ENCODE measurements around the gene SPAG17. TPM values are rescaled to one million over a fixed set of nuclear protein-coding genes. Genes with fewer than 3 reads are reported as not detected.

SPAG17 gene
- total RNA-seq, 6 experiments from 2014 or later, result not detected

DNA sequence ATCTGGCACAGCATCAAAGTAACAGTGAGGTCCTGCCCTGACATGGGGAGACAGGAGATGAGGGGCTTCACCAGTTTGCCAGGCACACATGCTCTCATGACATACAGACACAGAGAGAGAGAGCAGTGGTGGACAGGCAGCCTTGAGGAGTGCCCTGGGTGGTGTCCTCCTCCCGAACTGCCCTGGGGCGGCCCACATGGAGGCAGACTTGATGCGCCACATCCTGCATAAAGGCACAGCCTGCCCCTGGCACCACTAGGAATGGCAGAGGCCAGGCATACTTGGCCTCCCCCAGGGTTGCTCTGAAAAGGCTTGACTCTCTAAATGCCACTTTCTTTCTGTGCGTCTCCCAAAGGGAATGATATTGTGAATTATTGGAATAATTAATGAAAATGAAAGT lies 67.5 kb downstream of the SPAG17 start:
- peaks cover 5% of the 10 kb centered on the region for H3K27me3 Mint-ChIP-seq (ENCODE audit: insufficient read depth)
- no peak overlapping the region for H3K27ac Mint-ChIP-seq
- H3K4me1 Mint-ChIP-seq (ENCODE audit: low read depth), result peaks cover 45% of the 10 kb centered on the region
- H3K9me3 Mint-ChIP-seq, result no peaks in the 10 kb centered on the region
- no peaks in the 10 kb centered on the region for H3K36me3 Mint-ChIP-seq (ENCODE audit: low read depth)
- H3K4me3 Mint-ChIP-seq, result no peak overlapping the region
- no peak for TF ChIP-seq CTCF (IDR thresholded peaks at IDR 0.05)
- no peak for DNase-seq

GRCh38 chr1:118116909-118117308 lies 68.1 kb downstream of the SPAG17 start:
- Mint-ChIP-seq H3K9me3 (no peaks in the 10 kb centered on the region), H3K4me3 (no peak overlapping the region), H3K36me3 (ENCODE audit: low read depth) (no peaks in the 10 kb centered on the region), H3K27ac (no peak overlapping the region), H3K27me3 (ENCODE audit: insufficient read depth) (peaks cover 5% of the 10 kb centered on the region), H3K4me1 (ENCODE audit: low read depth) (peaks cover 39% of the 10 kb centered on the region)
- DNase-seq, result no peak
- no peak for TF ChIP-seq CTCF (IDR thresholded peaks at IDR 0.05)

DNA sequence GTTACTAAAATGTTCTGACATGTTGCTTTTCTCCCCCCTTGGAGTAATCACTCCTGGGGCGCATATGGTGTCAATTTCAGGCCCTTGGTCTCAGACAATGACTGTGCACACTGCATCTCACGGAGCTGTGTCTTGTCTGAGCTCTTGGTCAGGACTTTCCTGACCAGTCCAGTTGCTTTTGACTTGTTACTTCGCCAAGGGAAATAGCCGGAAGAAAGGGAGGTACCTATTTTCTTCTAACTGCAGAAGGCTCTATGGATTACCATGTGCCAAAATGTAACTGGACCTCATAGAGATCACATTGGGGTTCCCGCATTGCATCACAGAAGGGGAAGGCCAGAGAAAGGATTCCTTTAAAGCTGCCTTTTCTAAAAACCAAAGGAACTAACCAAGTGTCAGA lies 68.6 kb downstream of the SPAG17 start:
- no peaks in the 10 kb centered on the region for H3K36me3 Mint-ChIP-seq (ENCODE audit: low read depth)
- no peak for TF ChIP-seq CTCF (IDR thresholded peaks at IDR 0.05)
- peaks cover 36% of the 10 kb centered on the region for H3K4me1 Mint-ChIP-seq (ENCODE audit: low read depth)
- peak; percentile 30 for DNase-seq
- H3K27me3 Mint-ChIP-seq (ENCODE audit: insufficient read depth), result peaks cover 5% of the 10 kb centered on the region
- no peaks in the 10 kb centered on the region for H3K9me3 Mint-ChIP-seq
- no peak overlapping the region for H3K27ac Mint-ChIP-seq
- H3K4me3 Mint-ChIP-seq, result no peak overlapping the region

DNA sequence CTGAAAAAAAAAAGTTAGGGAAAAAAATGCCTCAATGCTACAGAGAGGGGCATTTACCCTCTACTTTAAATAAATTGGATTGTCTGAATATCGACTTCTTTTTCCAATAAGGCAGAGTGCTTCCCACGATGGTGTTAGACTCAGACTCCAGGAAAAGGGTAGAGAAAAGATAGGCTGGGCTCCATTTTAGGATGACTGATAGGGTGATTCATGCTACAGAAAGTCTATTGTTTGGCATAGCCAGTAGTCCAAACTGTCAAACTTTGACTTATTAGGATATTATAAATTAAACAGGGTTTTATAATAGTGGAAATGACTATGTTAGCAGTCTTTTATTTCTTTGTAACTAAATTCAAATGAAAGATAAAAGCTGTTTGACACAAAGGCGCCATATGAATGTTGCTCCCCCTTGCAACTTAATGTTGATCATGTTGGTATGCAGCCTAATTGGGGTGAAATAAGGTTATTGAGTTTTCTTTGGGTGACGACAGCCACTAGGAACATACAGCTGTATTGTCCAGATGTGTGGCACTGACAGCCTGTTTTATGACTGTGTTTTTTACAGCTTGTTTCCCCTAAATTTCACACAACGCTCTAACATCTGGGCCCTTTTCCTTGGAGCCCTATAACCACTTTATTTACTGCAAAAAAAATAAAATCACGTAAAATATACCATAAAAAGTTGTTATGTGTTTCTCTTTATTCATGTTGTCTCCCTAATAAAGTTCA lies 69.3 kb downstream of the SPAG17 start:
- Mint-ChIP-seq H3K27me3 (ENCODE audit: insufficient read depth) (peaks cover 6% of the 10 kb centered on the region), H3K9me3 (no peaks in the 10 kb centered on the region), H3K4me1 (ENCODE audit: low read depth) (peaks cover 36% of the 10 kb centered on the region), H3K36me3 (ENCODE audit: low read depth) (no peaks in the 10 kb centered on the region), H3K4me3 (no peak overlapping the region), H3K27ac (no peak overlapping the region)
- DNase-seq, result no peak
- TF ChIP-seq CTCF (IDR thresholded peaks at IDR 0.05), result no peak

DNA sequence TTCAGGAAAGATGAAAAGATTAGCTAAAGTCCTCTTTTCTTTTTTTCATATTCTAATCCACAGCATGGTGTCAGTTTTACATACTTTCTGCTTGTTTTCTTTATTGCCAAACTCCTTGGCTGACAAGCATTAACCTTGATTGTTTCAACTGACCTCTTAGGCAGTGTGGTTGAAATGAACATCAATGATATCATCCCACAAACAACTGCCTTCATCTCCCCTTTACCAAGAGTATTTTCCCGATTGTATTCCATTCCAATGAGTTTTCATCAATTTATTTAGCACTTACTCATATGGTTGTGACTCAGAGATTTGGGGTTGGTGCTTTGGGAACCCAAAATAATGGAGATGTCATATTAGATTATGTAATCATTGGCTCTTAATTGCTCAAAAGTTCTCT lies 71.8 kb downstream of the SPAG17 start:
- TF ChIP-seq CTCF (IDR thresholded peaks at IDR 0.05), result no peak
- Mint-ChIP-seq H3K27me3 (ENCODE audit: insufficient read depth) (peaks cover 6% of the 10 kb centered on the region; the same call in 1 of the 2 replicates), H3K4me1 (ENCODE audit: low read depth) (peaks cover 36% of the 10 kb centered on the region), H3K27ac (no peak overlapping the region), H3K36me3 (ENCODE audit: low read depth) (no peaks in the 10 kb centered on the region), H3K4me3 (no peak overlapping the region), H3K9me3 (no peaks in the 10 kb centered on the region)
- DNase-seq, result no peak
